ENCODE data around the gene DDX60. TPM values are rescaled to one million over a fixed set of nuclear protein-coding genes. Genes with fewer than 3 reads are reported as not detected.

Gene DDX60
- polyA plus RNA-seq, 1 of the 3 experiments (the other 2 are of a cell fraction): 2.7 TPM

DNA sequence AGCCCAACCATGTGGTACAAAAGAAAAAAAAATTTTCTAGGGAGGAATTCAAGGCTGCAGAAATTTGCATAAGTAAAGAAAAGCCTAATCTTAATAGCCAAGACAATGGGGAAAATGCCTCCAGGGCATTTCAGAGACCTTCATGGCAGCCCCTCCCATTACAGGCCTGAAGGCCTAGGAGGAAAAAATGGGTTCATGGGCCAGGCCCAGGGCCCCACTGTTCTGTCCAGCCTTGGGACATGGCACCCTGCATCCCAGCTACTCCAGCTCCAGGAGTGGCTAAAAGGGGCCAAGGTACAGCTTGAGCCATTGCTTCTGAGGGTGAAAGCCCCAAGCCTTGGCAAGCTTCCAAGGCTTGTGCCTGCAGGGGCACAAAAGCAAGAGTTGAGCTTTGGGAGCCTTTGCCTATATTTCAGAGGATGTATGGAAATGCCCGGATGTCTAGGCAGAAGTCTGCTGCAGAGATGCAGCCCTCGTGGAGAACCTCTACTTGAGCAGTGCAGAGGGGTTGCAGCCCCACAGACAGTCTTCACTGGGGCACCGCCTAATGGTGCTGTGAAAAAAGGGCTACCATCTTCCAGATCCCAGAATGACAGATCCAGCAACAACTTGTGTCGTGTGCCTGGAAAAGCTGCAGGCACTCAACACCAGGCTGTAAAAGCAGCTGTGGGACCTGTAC, 115.2 kb downstream of the DDX60 start:
- Histone ChIP-seq H3K9ac (no peak overlapping the region), H3K4me3 (ENCODE audit: low read depth in 2 of 2, low read length in 1 of 2) (no peak overlapping the region), H3K4me2 (no peak overlapping the region), H3K27ac (ENCODE audit: low read depth in 2 of 2, low read length in 1 of 2) (no peak overlapping the region), H3K9me2 (no peaks in the 10 kb centered on the region), H3K36me3 (replicated peaks in 1 of 2; ENCODE audit: control insufficient read depth in 1 of 2, insufficient read depth in 2 of 2, low read length in 1 of 2) (no peaks in the 10 kb centered on the region), H3K27me3 (ENCODE audit: insufficient read depth) (no peaks in the 10 kb centered on the region), H3F3A (replicated peaks; ENCODE audit: insufficient read depth) (no peaks in the 10 kb centered on the region), H3K4me1 (ENCODE audit: control insufficient read depth in 1 of 2, insufficient read depth in 2 of 2, low read depth in 1 of 2, low read length in 1 of 2) (no peaks in the 10 kb centered on the region), H3K79me2 (ENCODE audit: insufficient read depth) (no peaks in the 10 kb centered on the region), H3K9me3 (peaks cover 13% of the 10 kb centered on the region), H2AFZ (ENCODE audit: low read depth) (no peak overlapping the region), H4K20me1 (ENCODE audit: insufficient read depth) (no peaks in the 10 kb centered on the region)
- ChIA-PET CTCF (interaction anchor here (1.2 kb wide), 1 partner anchor 21 kb away, joined by 3 read pairs; no protein-coding TSS in a partner anchor), POLR2A (no interaction called here)
- no peak for DNase-seq
- 50% methylated on average over 1 of the region's 4 CpGs for WGBS (ENCODE audit: low lambda C conversion rate)
- TF ChIP-seq FOSL2 (IDR thresholded peaks at IDR 0.05; ENCODE audit: borderline replicate concordance, low read depth) (no peak), MEF2A (IDR thresholded peaks at IDR 0.05; ENCODE audit: borderline replicate concordance, low read depth) (no peak), RXRA (IDR thresholded peaks at IDR 0.05; ENCODE audit: borderline replicate concordance, low read depth) (no peak), NRF1 (IDR thresholded peaks at IDR 0.05; ENCODE audit: low read depth, low read length) (no peak)

DNA sequence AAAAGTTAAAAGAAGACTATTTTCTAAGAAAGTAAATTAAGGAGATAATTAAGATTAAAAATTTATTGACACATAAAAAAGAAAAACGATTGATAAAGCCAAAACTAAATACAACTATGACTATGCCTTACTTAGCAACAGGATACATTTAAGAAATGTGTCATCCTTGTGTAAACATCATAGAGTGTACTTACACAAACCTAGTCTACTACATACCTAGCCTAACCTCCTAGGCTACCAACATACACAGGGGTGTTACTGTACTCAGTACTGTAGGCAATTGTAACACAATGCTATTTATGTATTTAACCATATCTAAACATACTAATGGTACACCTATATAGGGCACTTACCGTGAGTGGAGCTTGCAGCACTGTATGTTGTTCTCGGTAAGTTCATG, 117.9 kb downstream of the DDX60 start:
- Histone ChIP-seq H3K9me2 (no peaks in the 10 kb centered on the region), H3F3A (replicated peaks; ENCODE audit: insufficient read depth) (no peaks in the 10 kb centered on the region), H3K27me3 (ENCODE audit: insufficient read depth) (no peaks in the 10 kb centered on the region), H3K4me3 (ENCODE audit: low read depth in 2 of 2, low read length in 1 of 2) (no peak overlapping the region), H2AFZ (ENCODE audit: low read depth) (no peak overlapping the region), H3K27ac (ENCODE audit: low read depth in 2 of 2, low read length in 1 of 2) (no peak overlapping the region; a peak in 1 of 4 replicates), H4K20me1 (ENCODE audit: insufficient read depth) (no peaks in the 10 kb centered on the region), H3K4me2 (no peak overlapping the region), H3K4me1 (ENCODE audit: control insufficient read depth in 1 of 2, insufficient read depth in 2 of 2, low read depth in 1 of 2, low read length in 1 of 2) (no peaks in the 10 kb centered on the region), H3K79me2 (ENCODE audit: insufficient read depth) (no peaks in the 10 kb centered on the region), H3K9ac (no peak overlapping the region), H3K36me3 (replicated peaks in 1 of 2; ENCODE audit: control insufficient read depth in 1 of 2, insufficient read depth in 2 of 2, low read length in 1 of 2) (no peaks in the 10 kb centered on the region), H3K9me3 (peaks cover 13% of the 10 kb centered on the region)
- DNase-seq: no peak
- TF ChIP-seq ELF1 (IDR thresholded peaks at IDR 0.05) (no peak), NFIC (IDR thresholded peaks at IDR 0.05; ENCODE audit: borderline replicate concordance) (no peak), RXRA (IDR thresholded peaks at IDR 0.05; ENCODE audit: borderline replicate concordance, low read depth) (no peak), YY1 (IDR thresholded peaks at IDR 0.05; ENCODE audit: low read depth) (no peak), NRF1 (IDR thresholded peaks at IDR 0.05; ENCODE audit: low read depth, low read length) (no peak), FOXM1 (IDR thresholded peaks at IDR 0.05; ENCODE audit: low read depth) (no peak), GATA2 (CRISPR knock-in tag; IDR thresholded peaks at IDR 0.05) (no peak), TCF12 (IDR thresholded peaks at IDR 0.05) (no peak), MXI1 (IDR thresholded peaks at IDR 0.05; ENCODE audit: low read depth, low read length) (no peak)
- TF ChIP-seq, protein P1, sequence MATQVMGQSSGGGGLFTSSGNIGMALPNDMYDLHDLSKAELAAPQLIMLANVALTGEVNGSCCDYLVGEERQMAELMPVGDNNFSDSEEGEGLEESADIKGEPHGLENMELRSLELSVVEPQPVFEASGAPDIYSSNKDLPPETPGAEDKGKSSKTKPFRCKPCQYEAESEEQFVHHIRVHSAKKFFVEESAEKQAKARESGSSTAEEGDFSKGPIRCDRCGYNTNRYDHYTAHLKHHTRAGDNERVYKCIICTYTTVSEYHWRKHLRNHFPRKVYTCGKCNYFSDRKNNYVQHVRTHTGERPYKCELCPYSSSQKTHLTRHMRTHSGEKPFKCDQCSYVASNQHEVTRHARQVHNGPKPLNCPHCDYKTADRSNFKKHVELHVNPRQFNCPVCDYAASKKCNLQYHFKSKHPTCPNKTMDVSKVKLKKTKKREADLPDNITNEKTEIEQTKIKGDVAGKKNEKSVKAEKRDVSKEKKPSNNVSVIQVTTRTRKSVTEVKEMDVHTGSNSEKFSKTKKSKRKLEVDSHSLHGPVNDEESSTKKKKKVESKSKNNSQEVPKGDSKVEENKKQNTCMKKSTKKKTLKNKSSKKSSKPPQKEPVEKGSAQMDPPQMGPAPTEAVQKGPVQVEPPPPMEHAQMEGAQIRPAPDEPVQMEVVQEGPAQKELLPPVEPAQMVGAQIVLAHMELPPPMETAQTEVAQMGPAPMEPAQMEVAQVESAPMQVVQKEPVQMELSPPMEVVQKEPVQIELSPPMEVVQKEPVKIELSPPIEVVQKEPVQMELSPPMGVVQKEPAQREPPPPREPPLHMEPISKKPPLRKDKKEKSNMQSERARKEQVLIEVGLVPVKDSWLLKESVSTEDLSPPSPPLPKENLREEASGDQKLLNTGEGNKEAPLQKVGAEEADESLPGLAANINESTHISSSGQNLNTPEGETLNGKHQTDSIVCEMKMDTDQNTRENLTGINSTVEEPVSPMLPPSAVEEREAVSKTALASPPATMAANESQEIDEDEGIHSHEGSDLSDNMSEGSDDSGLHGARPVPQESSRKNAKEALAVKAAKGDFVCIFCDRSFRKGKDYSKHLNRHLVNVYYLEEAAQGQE (IDR thresholded peaks at IDR 0.05; ENCODE audit: low read depth, low read length): no peak
- TF ChIP-seq, protein P2, sequence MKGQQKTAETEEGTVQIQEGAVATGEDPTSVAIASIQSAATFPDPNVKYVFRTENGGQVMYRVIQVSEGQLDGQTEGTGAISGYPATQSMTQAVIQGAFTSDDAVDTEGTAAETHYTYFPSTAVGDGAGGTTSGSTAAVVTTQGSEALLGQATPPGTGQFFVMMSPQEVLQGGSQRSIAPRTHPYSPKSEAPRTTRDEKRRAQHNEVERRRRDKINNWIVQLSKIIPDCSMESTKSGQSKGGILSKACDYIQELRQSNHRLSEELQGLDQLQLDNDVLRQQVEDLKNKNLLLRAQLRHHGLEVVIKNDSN (IDR thresholded peaks at IDR 0.05; ENCODE audit: borderline replicate concordance, low read depth): no peak
- WGBS (ENCODE audit: low lambda C conversion rate): 63% methylated on average over 3 of the region's 3 CpGs
- ChIA-PET POLR2A (no interaction called here), CTCF (no interaction called here)
